ENCODE data around the gene MEF2C. TPM values are rescaled to one million over a fixed set of nuclear protein-coding genes. Genes with fewer than 3 reads are reported as not detected.

MEF2C gene
- total RNA-seq, 1 experiment from 2014 or later: 171 TPM

DNA sequence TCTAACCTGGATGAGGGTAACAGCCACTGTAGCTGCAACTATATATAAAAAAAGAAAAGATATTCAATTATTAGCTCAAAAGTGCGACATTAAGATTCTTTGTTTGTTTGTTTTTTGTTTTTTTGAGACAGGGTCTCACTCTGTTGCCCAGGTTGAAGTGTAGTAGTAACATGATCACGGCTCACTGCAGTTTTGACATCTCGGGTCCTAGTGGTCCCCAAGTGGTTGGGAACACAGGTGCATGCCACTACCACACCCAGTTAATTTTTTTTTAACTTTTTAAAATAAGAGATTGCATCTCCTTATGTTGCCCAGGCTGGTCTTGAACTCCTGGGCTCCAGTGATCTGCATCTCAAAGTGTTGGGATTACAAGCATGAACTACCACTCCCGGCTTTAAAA, 61.8 kb downstream of the MEF2C start:
- DNase-seq: peak; percentile 61
- H3K9me2 ChIP-seq (replicated peaks; ENCODE audit: insufficient read depth, low read length): no peaks in the 10 kb centered on the region
- H3K4me2 ChIP-seq (ENCODE audit: low read depth, low read length, poor library complexity, severe bottlenecking): peak overlapping the region; percentile 77
- no peak overlapping the region for H3K4me3 ChIP-seq (ENCODE audit: low read length)
- H3K9me3 ChIP-seq (ENCODE audit: low read length): no peaks in the 10 kb centered on the region
- peaks cover 13% of the 10 kb centered on the region; the same call in 1 of the 2 replicates for H3K36me3 ChIP-seq (ENCODE audit: insufficient read depth, low read length)
- peaks cover 98% of the 10 kb centered on the region for H3K79me2 ChIP-seq (ENCODE audit: low read length)
- peak overlapping the region; percentile 99 for H3K27ac ChIP-seq (ENCODE audit: low read length)
- no peaks in the 10 kb centered on the region for H3K27me3 ChIP-seq (ENCODE audit: low read length)
- no peaks in the 10 kb centered on the region for H4K20me1 ChIP-seq (ENCODE audit: insufficient read depth, low read depth, low read length)
- H2AFZ ChIP-seq (ENCODE audit: low read length): no peak overlapping the region
- peak overlapping the region; percentile 6; the same call in 1 of the 2 replicates for H3K9ac ChIP-seq (ENCODE audit: low read length)
- H3K4me1 ChIP-seq (ENCODE audit: low read length): peaks cover 100% of the 10 kb centered on the region

DNA sequence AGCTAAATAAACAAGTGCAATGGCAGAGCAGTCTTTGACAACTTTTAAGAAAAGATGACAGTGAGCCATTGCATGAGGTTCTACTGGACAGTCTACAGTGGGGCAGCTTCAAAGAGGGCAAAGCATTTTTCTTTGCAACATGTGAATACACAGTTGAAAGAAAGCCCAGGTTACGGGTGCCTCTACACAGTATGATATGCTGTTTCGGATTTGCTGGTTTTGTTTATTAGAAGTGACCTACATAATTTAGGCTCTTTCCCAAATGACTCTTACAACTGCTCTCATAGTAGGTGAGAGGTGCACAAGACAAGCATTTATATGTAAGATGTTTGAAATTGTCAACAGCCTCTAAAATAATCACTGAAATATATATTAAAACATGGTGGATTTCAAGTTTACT, 62.4 kb downstream of the MEF2C start:
- Histone ChIP-seq H3K4me2 (ENCODE audit: low read depth, low read length, poor library complexity, severe bottlenecking) (peak overlapping the region; percentile 77), H3K27ac (ENCODE audit: low read length) (peak overlapping the region; percentile 99)

DNA sequence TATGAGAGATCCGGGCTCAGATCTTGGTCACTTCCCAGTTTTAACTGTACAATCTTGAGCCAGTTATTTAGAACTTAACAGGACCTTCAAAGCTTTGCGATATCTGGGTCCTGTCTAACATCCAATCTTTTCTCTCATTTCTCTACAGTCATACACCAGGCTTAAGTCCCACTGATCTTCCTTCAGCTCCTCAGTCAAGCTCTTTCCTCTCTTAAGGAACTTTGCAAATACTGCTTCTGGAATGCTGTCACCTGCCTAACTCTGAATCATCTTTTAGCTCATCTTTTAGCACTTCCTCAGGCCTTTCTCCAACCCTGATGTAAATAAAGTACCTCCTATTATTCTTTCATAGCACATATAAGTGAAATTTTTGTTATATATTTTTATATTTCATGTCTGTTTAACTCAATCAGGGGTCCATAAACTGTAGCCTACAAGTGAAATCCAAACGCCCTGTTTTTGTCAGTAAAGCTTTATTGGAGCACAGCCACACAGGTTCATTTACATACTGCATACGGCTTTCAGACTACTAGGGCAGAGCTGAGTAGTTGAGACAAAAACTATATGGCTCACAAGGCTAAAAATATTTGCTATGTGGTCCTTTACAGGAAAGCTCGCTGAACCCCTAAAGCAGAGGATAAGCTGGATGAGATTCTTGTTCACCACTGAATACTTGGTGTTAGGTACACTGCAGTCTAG, 63.5 kb downstream of the MEF2C start:
- Histone ChIP-seq H3K4me1 (ENCODE audit: low read length) (peaks cover 100% of the 10 kb centered on the region), H3K4me3 (ENCODE audit: low read length) (peak overlapping the region; percentile 29), H3K36me3 (ENCODE audit: insufficient read depth, low read length) (peaks cover 18% of the 10 kb centered on the region; the same call in 1 of the 2 replicates), H3K79me2 (ENCODE audit: low read length) (peaks cover 98% of the 10 kb centered on the region), H3K4me2 (ENCODE audit: low read depth, low read length, poor library complexity, severe bottlenecking) (peak overlapping the region; percentile 77), H3K9me2 (replicated peaks; ENCODE audit: insufficient read depth, low read length) (no peaks in the 10 kb centered on the region), H3K27ac (ENCODE audit: low read length) (peak overlapping the region; percentile 99), H2AFZ (ENCODE audit: low read length) (no peak overlapping the region), H3K9ac (ENCODE audit: low read length) (peak overlapping the region; percentile 43), H3K27me3 (ENCODE audit: low read length) (no peaks in the 10 kb centered on the region), H4K20me1 (ENCODE audit: insufficient read depth, low read depth, low read length) (no peaks in the 10 kb centered on the region), H3K9me3 (ENCODE audit: low read length) (no peaks in the 10 kb centered on the region)
- DNase-seq: peak; percentile 86

More for the DNA sequence above, 62.4 kb downstream of the MEF2C start:
- Histone ChIP-seq H4K20me1 (ENCODE audit: insufficient read depth, low read depth, low read length) (no peaks in the 10 kb centered on the region), H3K4me3 (ENCODE audit: low read length) (peak overlapping the region; percentile 42), H2AFZ (ENCODE audit: low read length) (no peak overlapping the region), H3K27me3 (ENCODE audit: low read length) (no peaks in the 10 kb centered on the region), H3K9me2 (replicated peaks; ENCODE audit: insufficient read depth, low read length) (no peaks in the 10 kb centered on the region), H3K36me3 (ENCODE audit: insufficient read depth, low read length) (peaks cover 13% of the 10 kb centered on the region; the same call in 1 of the 2 replicates), H3K9me3 (ENCODE audit: low read length) (no peaks in the 10 kb centered on the region), H3K4me1 (ENCODE audit: low read length) (peaks cover 100% of the 10 kb centered on the region), H3K9ac (ENCODE audit: low read length) (peak overlapping the region; percentile 34), H3K79me2 (ENCODE audit: low read length) (peaks cover 98% of the 10 kb centered on the region)
- peak; percentile 49 for DNase-seq

GRCh38 chr5:88818296-88818695, 64.7 kb downstream of the MEF2C start:
- Histone ChIP-seq H3K4me2 (ENCODE audit: low read depth, low read length, poor library complexity, severe bottlenecking) (peak overlapping the region; percentile 77), H2AFZ (ENCODE audit: low read length) (0 out of 2 replicates have a peak overlapping the region, but pooled peaks have one; percentile 4), H3K9ac (ENCODE audit: low read length) (peak overlapping the region; percentile 43), H3K79me2 (ENCODE audit: low read length) (peaks cover 98% of the 10 kb centered on the region), H3K4me1 (ENCODE audit: low read length) (peaks cover 100% of the 10 kb centered on the region), H3K9me3 (ENCODE audit: low read length) (no peaks in the 10 kb centered on the region), H3K27me3 (ENCODE audit: low read length) (no peaks in the 10 kb centered on the region), H4K20me1 (ENCODE audit: insufficient read depth, low read depth, low read length) (no peaks in the 10 kb centered on the region), H3K36me3 (ENCODE audit: insufficient read depth, low read length) (peaks cover 21% of the 10 kb centered on the region; the same call in 1 of the 2 replicates), H3K4me3 (ENCODE audit: low read length) (peak overlapping the region; percentile 29), H3K27ac (ENCODE audit: low read length) (peak overlapping the region; percentile 99), H3K9me2 (replicated peaks; ENCODE audit: insufficient read depth, low read length) (no peaks in the 10 kb centered on the region)
- peak; percentile 61 for DNase-seq

GRCh38 chr5:88816195-88816594, 66.8 kb downstream of the MEF2C start:
- Histone ChIP-seq H4K20me1 (ENCODE audit: insufficient read depth, low read depth, low read length) (no peaks in the 10 kb centered on the region), H3K9ac (ENCODE audit: low read length) (peak overlapping the region; percentile 19; the same call in 1 of the 2 replicates), H3K4me3 (ENCODE audit: low read length) (no peak overlapping the region), H3K9me3 (ENCODE audit: low read length) (no peaks in the 10 kb centered on the region), H3K9me2 (replicated peaks; ENCODE audit: insufficient read depth, low read length) (no peaks in the 10 kb centered on the region), H3K4me2 (ENCODE audit: low read depth, low read length, poor library complexity, severe bottlenecking) (peak overlapping the region; percentile 77), H3K4me1 (ENCODE audit: low read length) (peaks cover 81% of the 10 kb centered on the region), H3K79me2 (ENCODE audit: low read length) (peaks cover 98% of the 10 kb centered on the region), H3K27ac (ENCODE audit: low read length) (peak overlapping the region; percentile 99), H3K36me3 (ENCODE audit: insufficient read depth, low read length) (peaks cover 8% of the 10 kb centered on the region; the same call in 1 of the 2 replicates), H2AFZ (ENCODE audit: low read length) (no peak overlapping the region), H3K27me3 (ENCODE audit: low read length) (no peaks in the 10 kb centered on the region)
- no peak for DNase-seq

- H3K27me3 ChIP-seq (ENCODE audit: low read length): no peaks in the 10 kb centered on the region
- H3K4me2 ChIP-seq (ENCODE audit: low read depth, low read length, poor library complexity, severe bottlenecking): peak overlapping the region; percentile 77
- H3K4me1 ChIP-seq (ENCODE audit: low read length): peaks cover 71% of the 10 kb centered on the region
- no peaks in the 10 kb centered on the region for H4K20me1 ChIP-seq (ENCODE audit: insufficient read depth, low read depth, low read length)
- peaks cover 12% of the 10 kb centered on the region; the same call in 1 of the 2 replicates for H3K36me3 ChIP-seq (ENCODE audit: insufficient read depth, low read length)
- H3K27ac ChIP-seq (ENCODE audit: low read length): peak overlapping the region; percentile 99
- no peak overlapping the region for H3K4me3 ChIP-seq (ENCODE audit: low read length)
- DNase-seq: no peak
- H3K9me3 ChIP-seq (ENCODE audit: low read length): no peaks in the 10 kb centered on the region
- H2AFZ ChIP-seq (ENCODE audit: low read length): no peak overlapping the region
- no peak overlapping the region for H3K9ac ChIP-seq (ENCODE audit: low read length)
- H3K9me2 ChIP-seq (replicated peaks; ENCODE audit: insufficient read depth, low read length): no peaks in the 10 kb centered on the region
- H3K79me2 ChIP-seq (ENCODE audit: low read length): peaks cover 98% of the 10 kb centered on the region
Measured at GRCh38 chr5:88815050-88815789, 67.8 kb downstream of the MEF2C start.

DNA sequence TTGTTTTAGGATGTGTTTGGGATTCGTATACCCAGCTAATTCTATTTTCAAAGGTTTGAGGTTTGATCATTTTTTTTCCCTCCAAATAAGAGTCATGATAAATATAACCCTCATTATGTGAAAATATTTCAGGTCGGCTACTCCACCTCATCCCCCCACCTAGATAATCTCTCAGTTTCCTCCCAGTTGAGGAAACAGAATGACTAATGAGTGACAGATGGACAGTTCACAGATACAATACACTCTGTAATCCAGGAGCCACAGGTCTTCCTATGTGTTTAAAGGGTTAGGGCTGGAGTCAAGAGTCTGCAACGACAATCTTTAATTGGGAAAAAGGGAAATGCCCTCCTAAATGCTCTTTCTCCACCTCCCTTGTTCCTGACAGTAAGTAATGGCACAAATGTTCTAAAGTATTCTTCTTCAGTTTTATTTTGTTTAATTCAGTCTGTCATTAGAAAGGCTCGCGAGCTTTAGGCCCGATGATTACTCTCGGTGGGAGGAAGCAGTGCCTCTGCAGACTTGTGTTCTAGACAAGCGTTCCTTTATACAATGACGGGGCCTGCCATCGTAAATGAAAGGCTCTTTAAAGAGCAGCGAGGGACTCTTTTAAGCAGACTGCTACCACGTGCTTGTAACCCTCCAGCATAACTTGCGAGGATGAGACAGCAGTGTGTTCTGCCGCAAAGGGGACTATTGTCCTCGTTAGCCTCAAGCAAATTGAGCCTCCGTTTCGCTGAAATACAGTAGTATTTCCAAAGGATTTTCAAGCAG, 69.0 kb downstream of the MEF2C start:
- Histone ChIP-seq H3K27ac (ENCODE audit: low read length) (peak overlapping the region; percentile 15; the same call in 1 of the 2 replicates), H3K9ac (ENCODE audit: low read length) (no peak overlapping the region), H3K4me1 (ENCODE audit: low read length) (peaks cover 59% of the 10 kb centered on the region)

More for the DNA sequence above, 69.0 kb downstream of the MEF2C start:
- Histone ChIP-seq H3K27me3 (ENCODE audit: low read length) (no peaks in the 10 kb centered on the region), H3K36me3 (ENCODE audit: insufficient read depth, low read length) (peaks cover 15% of the 10 kb centered on the region; the same call in 1 of the 2 replicates), H2AFZ (ENCODE audit: low read length) (no peak overlapping the region), H3K9me2 (replicated peaks; ENCODE audit: insufficient read depth, low read length) (no peaks in the 10 kb centered on the region), H3K4me2 (ENCODE audit: low read depth, low read length, poor library complexity, severe bottlenecking) (no peak overlapping the region), H4K20me1 (ENCODE audit: insufficient read depth, low read depth, low read length) (no peaks in the 10 kb centered on the region), H3K79me2 (ENCODE audit: low read length) (peaks cover 100% of the 10 kb centered on the region), H3K9me3 (ENCODE audit: low read length) (no peaks in the 10 kb centered on the region), H3K4me3 (ENCODE audit: low read length) (no peak overlapping the region)
- DNase-seq: no peak
